NB4 (cell line): ENCODE measurements around the gene TM4SF4.

ENCODE experiments used
- DNase-seq: peaks from one replicate; pipeline ENCODE4 v3.0.0; 2010; ENCODE audit warnings: low read depth
- H3K4me3 ChIP-seq: one replicate; pipeline ENCODE4 v1.5.1; 2011; ENCODE audit warnings: mild to moderate bottlenecking, low read depth, low read length, moderate library complexity
- CTCF ChIP-seq: IDR thresholded peaks from one replicate; pipeline ENCODE4 v1.5.1; 2012; ENCODE audit warnings: low read depth, low read length
- MAX ChIP-seq: IDR thresholded peaks from 2 replicates; pipeline ENCODE4 v1.6.1; 2011; ENCODE audit warnings: low read depth, low read length
- MYC ChIP-seq: IDR thresholded peaks from 2 replicates; pipeline ENCODE4 v1.6.1; 2011; ENCODE audit warnings: low read depth, low read length
- POLR2A ChIP-seq: IDR thresholded peaks from 2 replicates; pipeline ENCODE4 v1.6.1; 2011; ENCODE audit warnings: mild to moderate bottlenecking; ENCODE audit not compliant: insufficient read length; ENCODE audit errors: extremely low read depth

Gene TM4SF4

DNA sequence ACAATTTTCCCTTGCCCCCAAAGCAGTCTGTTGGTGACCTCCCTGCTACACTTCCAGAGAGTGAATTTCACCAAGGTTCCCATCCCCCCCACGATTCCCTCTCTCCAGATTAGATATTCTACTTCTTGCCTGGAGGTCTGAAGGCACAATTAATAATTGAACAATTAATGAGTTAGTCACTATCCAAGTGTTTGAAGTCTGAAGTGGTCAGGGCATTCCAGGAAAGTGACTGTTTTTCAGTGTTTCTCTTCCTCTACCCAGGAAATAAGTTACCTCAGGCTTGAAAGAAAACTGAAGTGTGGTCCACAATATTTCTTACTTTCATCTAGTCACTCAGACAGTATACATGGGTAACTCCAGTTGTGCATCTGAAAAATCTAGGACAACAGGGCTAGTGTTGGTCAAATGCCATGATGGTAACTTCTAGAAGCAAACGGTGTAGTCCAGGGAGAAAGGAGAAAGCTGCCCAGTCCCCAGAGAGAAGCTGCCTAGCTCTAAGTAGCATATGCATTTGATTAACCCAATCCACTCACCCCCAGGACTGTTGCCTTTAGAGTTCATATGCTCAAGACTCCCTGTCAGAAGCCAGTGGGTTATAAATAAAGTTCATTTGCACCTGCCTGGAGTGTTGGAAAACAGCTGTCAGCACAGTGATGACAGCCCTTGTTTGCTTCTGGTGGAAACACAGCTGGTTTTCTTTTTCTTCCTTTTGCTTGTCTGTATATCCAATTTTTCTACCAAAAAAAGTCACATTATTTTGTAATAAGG lies 2.3 kb upstream of the TM4SF4 start:
- DNase-seq: no peak
- TF ChIP-seq POLR2A (no peak), MAX (no peak), MYC (no peak), CTCF (no peak)
- H3K4me3 ChIP-seq: no peak overlapping the region

GRCh38 chr3:149473357-149474249 lies 894 bp upstream of the TM4SF4 start:
- TF ChIP-seq CTCF: no peak
- no peak for TF ChIP-seq MYC
- peak; percentile 16 for DNase-seq
- H3K4me3 ChIP-seq: no peak overlapping the region

GRCh38 chr3:149475451-149476060 lies 1.1 kb downstream of the TM4SF4 start:
- H3K4me3 ChIP-seq: no peak overlapping the region
- no peak for TF ChIP-seq POLR2A
- DNase-seq: no peak

DNA sequence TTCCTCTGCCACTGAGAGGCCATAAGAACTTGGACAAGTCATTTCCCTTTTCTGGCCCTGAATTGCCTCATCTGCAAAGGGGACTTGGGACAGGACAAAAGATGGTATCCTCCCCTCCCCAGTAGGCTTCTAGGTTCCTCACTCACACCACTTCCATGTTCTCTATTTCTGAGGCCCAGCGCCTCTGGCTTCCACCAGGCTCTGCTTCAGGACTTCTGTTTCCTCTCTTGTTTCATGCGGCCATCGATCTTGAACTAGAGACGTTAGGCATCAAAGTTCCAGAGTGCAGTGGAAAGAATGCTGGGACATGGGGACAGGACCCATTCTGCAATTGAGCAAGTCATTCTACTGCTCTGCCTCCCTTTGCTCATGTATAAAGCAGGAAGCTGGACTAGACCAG lies 1.7 kb downstream of the TM4SF4 start:
- TF ChIP-seq CTCF: no peak
- no peak for TF ChIP-seq MYC
- TF ChIP-seq POLR2A: no peak
- DNase-seq: peak; percentile 32
- no peak overlapping the region for H3K4me3 ChIP-seq

DNA sequence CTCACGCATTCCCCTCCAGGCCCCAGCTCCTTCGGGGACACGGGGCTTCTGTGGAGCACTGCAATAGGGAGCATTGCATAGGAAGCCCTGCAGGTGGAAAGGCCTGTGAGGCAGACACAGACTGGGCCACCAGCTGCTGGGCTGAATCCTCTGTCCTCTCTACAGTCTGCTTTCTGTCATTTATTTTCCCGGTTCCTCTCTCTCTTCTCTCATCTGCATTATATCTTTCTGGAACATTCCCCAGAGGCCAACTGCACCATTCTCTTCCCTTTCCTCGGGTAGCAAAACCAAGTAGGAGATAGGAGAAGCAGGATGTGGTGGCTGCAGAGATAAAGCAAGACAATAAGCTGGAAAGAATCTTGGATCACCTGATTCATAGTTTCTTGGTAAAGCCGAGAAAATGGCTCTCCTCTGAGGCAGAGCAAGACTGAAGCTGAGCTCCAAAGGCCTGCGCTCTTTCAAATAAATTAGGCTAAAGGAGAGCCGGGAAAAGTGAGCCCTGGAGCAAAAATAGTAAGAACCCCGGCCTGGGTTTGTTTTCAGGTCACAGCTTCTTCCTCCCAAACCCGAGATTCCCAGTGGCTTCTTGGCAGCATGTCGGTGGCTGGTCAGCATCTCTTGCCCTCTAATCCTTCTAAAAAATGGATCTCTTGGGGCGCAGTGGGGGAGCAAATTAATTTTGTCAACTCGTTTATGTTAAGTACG lies 5.3 kb downstream of the TM4SF4 start:
- DNase-seq: no peak
- H3K4me3 ChIP-seq: no peak overlapping the region
- TF ChIP-seq CTCF (no peak), POLR2A (no peak), MYC (no peak)

DNA sequence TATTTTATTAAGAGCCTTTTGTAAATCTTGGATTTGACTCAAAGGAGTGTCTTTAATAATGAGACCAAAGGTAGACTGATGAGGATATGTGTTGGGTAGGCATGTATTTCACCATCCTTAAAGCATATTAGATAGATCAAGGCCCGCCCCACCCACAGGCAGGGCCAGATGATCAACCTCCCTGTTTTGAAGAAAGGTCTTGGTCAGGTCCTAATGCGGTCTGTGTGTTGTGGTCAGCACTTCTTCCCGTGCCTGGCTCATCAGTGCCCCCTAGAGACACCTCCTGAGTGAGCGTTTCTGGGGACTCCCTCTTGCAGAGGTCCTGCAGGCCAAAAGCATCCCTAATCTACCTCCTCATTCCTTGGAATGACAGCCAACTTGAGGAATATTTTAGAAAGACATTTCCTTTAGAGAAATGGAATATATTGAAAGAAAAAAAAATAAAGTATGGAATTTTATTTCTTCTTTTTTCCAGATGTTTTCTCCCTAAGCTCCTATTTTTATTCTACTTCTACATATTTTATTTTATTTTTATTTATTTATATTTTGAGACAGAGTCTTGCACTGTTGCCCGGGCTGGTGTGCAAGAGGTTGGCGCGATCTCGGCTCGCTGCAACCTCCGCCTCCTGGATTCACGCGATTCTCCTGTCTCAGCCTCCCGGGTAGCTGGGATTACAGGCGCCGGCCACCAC lies 6.0 kb downstream of the TM4SF4 start:
- TF ChIP-seq MAX (no peak), CTCF (peak; percentile 90)
- no peak overlapping the region for H3K4me3 ChIP-seq
- peak; percentile 82 for DNase-seq
